ENCODE measurements around the gene RAB27A. TPM values are rescaled to one million over a fixed set of nuclear protein-coding genes. Genes with fewer than 3 reads are reported as not detected.

RAB27A gene
- total RNA-seq, 4 donors from 2014 or later, result 6.5 to 14.9 (median 8.3) TPM

DNA sequence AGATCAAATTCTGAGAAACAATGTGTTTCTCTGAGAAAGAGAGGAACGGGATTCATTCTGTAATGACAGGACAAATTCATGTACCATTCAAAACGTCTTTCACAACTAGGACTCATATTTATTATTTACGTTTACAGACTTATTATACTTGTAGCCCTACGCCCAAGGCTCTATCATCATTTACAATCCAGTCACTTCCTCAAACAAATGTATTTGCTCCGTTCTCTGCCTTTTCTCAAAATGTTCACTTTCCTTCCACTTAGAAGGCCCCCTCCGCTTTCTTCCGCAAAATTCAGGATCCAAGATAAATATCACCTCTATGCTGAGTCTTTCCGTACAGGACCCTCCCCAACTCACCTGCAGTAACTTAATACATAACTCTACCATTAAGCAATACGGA lies 93.6 kb downstream of the RAB27A start:
- TF ChIP-seq CTCF (IDR thresholded peaks at IDR 0.05), result no peak
- no peak for TF ChIP-seq EP300 (IDR thresholded peaks at IDR 0.05)
- no peak for TF ChIP-seq POLR2A (IDR thresholded peaks at IDR 0.05)
- WGBS, 2 donors, result 2 to 3% methylated on average over 9 of the region's 9 CpGs

DNA sequence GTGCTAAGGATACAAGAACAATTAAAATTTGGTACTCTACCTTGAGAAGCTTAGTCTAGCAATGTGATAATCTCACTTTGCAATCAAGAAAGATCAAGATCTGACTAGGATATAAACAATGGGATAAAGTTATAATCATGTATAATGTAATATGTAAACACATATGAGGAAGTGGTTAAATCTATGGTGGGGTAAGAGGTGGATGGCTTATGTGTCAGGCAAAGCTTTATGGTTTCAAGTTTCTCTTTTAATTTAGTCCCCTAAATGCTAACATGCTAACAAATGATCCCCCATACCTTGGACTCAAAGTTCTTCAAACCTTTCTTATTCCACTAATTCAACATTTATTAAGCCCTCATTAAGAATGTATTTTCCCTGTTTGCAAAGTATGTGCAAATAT lies 95.4 kb downstream of the RAB27A start:
- no peak for TF ChIP-seq POLR2A (IDR thresholded peaks at IDR 0.05)
- TF ChIP-seq CTCF (IDR thresholded peaks at IDR 0.05), result no peak
- TF ChIP-seq EP300 (IDR thresholded peaks at IDR 0.05), result no peak
- Histone ChIP-seq H3K9me3 (no peaks in the 10 kb centered on the region), H3K4me1 (peaks cover 0 to 39% (median 18%) of the 10 kb centered on the region in 4 donors), H3K4me3 (no peak overlapping the region), H3K27ac (no peak overlapping the region), H3K36me3 (peaks cover 0 to 29% (median 0%) of the 10 kb centered on the region in 3 donors), H3K27me3 (no peaks in the 10 kb centered on the region)
- DNase-seq (ENCODE audit: low spot score in 2 of 2), result no peak

More for the DNA sequence above, 93.6 kb downstream of the RAB27A start:
- no peak for DNase-seq (ENCODE audit: low spot score in 2 of 2)
- H3K36me3 ChIP-seq, result peaks cover 0 to 14% (median 0%) of the 10 kb centered on the region in 3 donors
- peak overlapping the region; percentile 81 to 95 (median 89) for H3K27ac ChIP-seq
- no peaks in the 10 kb centered on the region for H3K27me3 ChIP-seq
- H3K4me3 ChIP-seq, result peak overlapping the region; percentile 63 to 78 (median 72)
- H3K4me1 ChIP-seq, result peaks cover 0 to 39% (median 18%) of the 10 kb centered on the region in 4 donors
- H3K9me3 ChIP-seq, result no peaks in the 10 kb centered on the region

GRCh38 chr15:55186331-55186730 lies 103.3 kb downstream of the RAB27A start:
- Histone ChIP-seq H3K9me3 (no peaks in the 10 kb centered on the region), H3K27ac (no peak overlapping the region), H3K4me1 (no peaks in the 10 kb centered on the region), H3K27me3 (no peaks in the 10 kb centered on the region), H3K4me3 (no peak overlapping the region), H3K36me3 (peaks cover 0 to 72% (median 0%) of the 10 kb centered on the region in 3 donors)
- DNase-seq (ENCODE audit: low spot score in 2 of 2), result no peak
- WGBS, 2 donors, result 70% methylated on average over 1 of the region's 1 CpG
- TF ChIP-seq POLR2A (IDR thresholded peaks at IDR 0.05), result no peak
- no peak for TF ChIP-seq CTCF (IDR thresholded peaks at IDR 0.05)
- no peak for TF ChIP-seq EP300 (IDR thresholded peaks at IDR 0.05)

- H3K36me3 ChIP-seq, result peaks cover 0 to 71% (median 5%) of the 10 kb centered on the region in 3 donors
These were observed 105.9 kb downstream of the RAB27A start for GRCh38 chr15:55183679-55184078.

GRCh38 chr15:55179141-55179540 lies 110.5 kb downstream of the RAB27A start:
- DNase-seq (ENCODE audit: low spot score in 2 of 2), result no peak
- Histone ChIP-seq H3K27me3 (no peaks in the 10 kb centered on the region), H3K36me3 (peaks cover 0 to 62% (median 5%) of the 10 kb centered on the region in 3 donors), H3K9me3 (no peaks in the 10 kb centered on the region), H3K27ac (no peak overlapping the region), H3K4me3 (no peak overlapping the region), H3K4me1 (no peaks in the 10 kb centered on the region)
- TF ChIP-seq POLR2A (IDR thresholded peaks at IDR 0.05) (no peak), EP300 (IDR thresholded peaks at IDR 0.05) (no peak), CTCF (IDR thresholded peaks at IDR 0.05) (no peak)

More at GRCh38 chr15:55183679-55184078, 105.9 kb downstream of the RAB27A start:
- Histone ChIP-seq H3K4me1 (no peaks in the 10 kb centered on the region), H3K9me3 (no peaks in the 10 kb centered on the region), H3K4me3 (no peak overlapping the region), H3K27me3 (no peaks in the 10 kb centered on the region), H3K27ac (no peak overlapping the region)
- 84 to 89% methylated on average over 2 of the region's 2 CpGs for WGBS, 2 donors
- no peak for DNase-seq (ENCODE audit: low spot score in 2 of 2)
- no peak for TF ChIP-seq POLR2A (IDR thresholded peaks at IDR 0.05)
- no peak for TF ChIP-seq CTCF (IDR thresholded peaks at IDR 0.05)
- no peak for TF ChIP-seq EP300 (IDR thresholded peaks at IDR 0.05)

All from tibial nerve (tissue), 4 donors.